ENCODE results near the gene RTKN.

The RTKN gene

GRCh38 chr2:74383254-74383653, 58.5 kb downstream of the RTKN start:
- no peak for TF ChIP-seq CTCF (conservative IDR thresholded peaks at IDR 0.05; ENCODE audit: low read depth, low read length)
- DNase-seq (ENCODE audit: low read depth) = no peak
- H3K4me3 ChIP-seq (ENCODE audit: low read length) = no peak overlapping the region

GRCh38 chr2:74381751-74382150, 60.0 kb downstream of the RTKN start:
- no peak overlapping the region for H3K4me3 ChIP-seq (ENCODE audit: low read length)
- DNase-seq (ENCODE audit: low read depth) = no peak
- TF ChIP-seq CTCF (conservative IDR thresholded peaks at IDR 0.05; ENCODE audit: low read depth, low read length) = no peak

- peak within 1 kb of the TSS; percentile 38 for H3K4me3 ChIP-seq (ENCODE audit: low read length)
- no peak for DNase-seq (ENCODE audit: low read depth)
- no peak for TF ChIP-seq CTCF (conservative IDR thresholded peaks at IDR 0.05; ENCODE audit: low read depth, low read length)
Measured at GRCh38 chr2:74379851-74380789, 61.6 kb downstream of the RTKN start, which contains the start of gene DCTN1. TSS of gene DCTN1 (minus strand) at chr2:74380311. CDS start at chr2:74380037, 274 bp downstream.

- no peak for TF ChIP-seq CTCF (conservative IDR thresholded peaks at IDR 0.05; ENCODE audit: low read depth, low read length)
- H3K4me3 ChIP-seq (ENCODE audit: low read length) = no peak overlapping the region
- DNase-seq (ENCODE audit: low read depth) = no peak
Measured at GRCh38 chr2:74378007-74378406, 63.7 kb downstream of the RTKN start.

GRCh38 chr2:74375838-74376237, 65.9 kb downstream of the RTKN start:
- no peak overlapping the region for H3K4me3 ChIP-seq (ENCODE audit: low read length)
- DNase-seq (ENCODE audit: low read depth) = no peak
- no peak for TF ChIP-seq CTCF (conservative IDR thresholded peaks at IDR 0.05; ENCODE audit: low read depth, low read length)
